ENCODE measurements around the gene GRM1. TPM values are rescaled to one million over a fixed set of nuclear protein-coding genes. Genes with fewer than 3 reads are reported as not detected.

GRM1 gene
- total RNA-seq, 4 donors from 2014 or later, result under 0.01 to 0.19 TPM; not detected in 2

DNA sequence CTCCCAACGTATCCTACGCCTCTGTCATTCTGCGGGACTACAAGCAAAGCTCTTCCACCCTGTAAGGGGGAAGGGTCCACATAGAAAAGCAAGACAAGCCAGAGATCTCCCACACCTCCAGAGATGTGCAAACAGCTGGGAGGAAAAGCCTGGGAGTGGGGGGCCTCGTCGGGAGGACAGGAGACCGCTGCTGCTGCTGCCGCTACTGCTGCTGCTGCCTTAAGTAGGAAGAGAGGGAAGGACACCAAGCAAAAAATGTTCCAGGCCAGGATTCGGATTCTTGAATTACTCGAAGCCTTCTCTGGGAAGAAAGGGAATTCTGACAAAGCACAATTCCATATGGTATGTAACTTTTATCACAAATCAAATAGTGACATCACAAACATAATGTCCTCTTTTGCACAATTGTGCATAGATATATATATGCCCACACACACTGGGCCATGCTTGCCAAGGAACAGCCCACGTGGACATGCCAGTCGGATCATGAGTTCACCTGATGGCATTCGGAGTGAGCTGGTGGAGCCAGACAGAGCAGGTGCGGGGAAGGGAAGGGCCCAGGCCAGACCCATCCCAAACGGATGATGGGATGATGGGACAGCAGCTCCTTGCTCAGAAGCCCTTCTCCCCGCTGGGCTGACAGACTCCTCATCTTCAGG lies 406.0 kb downstream of the GRM1 start:
- Histone ChIP-seq H3K9me3 (no peaks in the 10 kb centered on the region), H3K4me1 (peaks cover 0 to 12% (median 11%) of the 10 kb centered on the region in 4 donors), H3K36me3 (no peaks in the 10 kb centered on the region), H3K4me3 (peak overlapping the region; percentile 43 to 57 (median 46)), H3K27me3 (peaks cover 0 to 16% (median 0%) of the 10 kb centered on the region in 4 donors), H3K27ac (replicated peaks in 1 of 4) (no peak overlapping the region)
- intact Hi-C loops (cut with DNase I), result no loop called here
- DNase-seq (ENCODE audit: extremely low spot score), result no peak
- TF ChIP-seq POLR2AphosphoS5 (IDR thresholded peaks at IDR 0.05) (no peak), EP300 (IDR thresholded peaks at IDR 0.05) (no peak), POLR2A (IDR thresholded peaks at IDR 0.05; ENCODE audit: low read depth) (no peak)
- TF ChIP-seq, protein P1, sequence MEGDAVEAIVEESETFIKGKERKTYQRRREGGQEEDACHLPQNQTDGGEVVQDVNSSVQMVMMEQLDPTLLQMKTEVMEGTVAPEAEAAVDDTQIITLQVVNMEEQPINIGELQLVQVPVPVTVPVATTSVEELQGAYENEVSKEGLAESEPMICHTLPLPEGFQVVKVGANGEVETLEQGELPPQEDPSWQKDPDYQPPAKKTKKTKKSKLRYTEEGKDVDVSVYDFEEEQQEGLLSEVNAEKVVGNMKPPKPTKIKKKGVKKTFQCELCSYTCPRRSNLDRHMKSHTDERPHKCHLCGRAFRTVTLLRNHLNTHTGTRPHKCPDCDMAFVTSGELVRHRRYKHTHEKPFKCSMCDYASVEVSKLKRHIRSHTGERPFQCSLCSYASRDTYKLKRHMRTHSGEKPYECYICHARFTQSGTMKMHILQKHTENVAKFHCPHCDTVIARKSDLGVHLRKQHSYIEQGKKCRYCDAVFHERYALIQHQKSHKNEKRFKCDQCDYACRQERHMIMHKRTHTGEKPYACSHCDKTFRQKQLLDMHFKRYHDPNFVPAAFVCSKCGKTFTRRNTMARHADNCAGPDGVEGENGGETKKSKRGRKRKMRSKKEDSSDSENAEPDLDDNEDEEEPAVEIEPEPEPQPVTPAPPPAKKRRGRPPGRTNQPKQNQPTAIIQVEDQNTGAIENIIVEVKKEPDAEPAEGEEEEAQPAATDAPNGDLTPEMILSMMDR (IDR thresholded peaks at IDR 0.05), result no peak
- 54% methylated on average over 11 of the region's 15 CpGs for WGBS

DNA sequence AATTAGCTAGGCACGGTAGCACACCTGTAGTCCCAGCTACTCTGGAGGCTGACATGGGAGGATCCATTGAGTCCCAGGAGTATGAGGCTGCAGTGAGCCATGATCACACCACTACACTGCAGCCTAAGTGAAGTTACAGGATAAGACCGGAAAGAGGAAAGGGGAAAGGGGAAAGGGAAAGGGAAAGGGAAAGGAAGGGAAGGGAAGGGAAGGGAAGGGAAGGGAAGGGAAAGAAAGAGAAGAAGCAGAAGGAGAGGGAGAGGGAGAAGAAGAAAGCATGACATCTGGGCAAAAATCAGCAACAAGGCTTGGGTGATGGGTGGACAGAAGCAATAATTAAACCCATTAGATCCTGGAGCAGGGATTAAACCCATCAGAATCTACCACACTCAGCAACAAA lies 413.0 kb downstream of the GRM1 start:
- intact Hi-C loops (cut with DNase I), result no loop called here
- WGBS, result 75% methylated on average over 2 of the region's 2 CpGs
- TF ChIP-seq, protein P1 (IDR thresholded peaks at IDR 0.05), result no peak
- TF ChIP-seq POLR2AphosphoS5 (IDR thresholded peaks at IDR 0.05), result no peak
- TF ChIP-seq EP300 (IDR thresholded peaks at IDR 0.05), result no peak
- TF ChIP-seq POLR2A (IDR thresholded peaks at IDR 0.05; ENCODE audit: low read depth), result no peak
- Histone ChIP-seq H3K36me3 (no peaks in the 10 kb centered on the region), H3K4me1 (no peaks in the 10 kb centered on the region), H3K9me3 (no peaks in the 10 kb centered on the region), H3K27ac (replicated peaks in 1 of 4) (no peak overlapping the region), H3K4me3 (no peak overlapping the region), H3K27me3 (no peaks in the 10 kb centered on the region)
- DNase-seq (ENCODE audit: extremely low spot score), result no peak

DNA sequence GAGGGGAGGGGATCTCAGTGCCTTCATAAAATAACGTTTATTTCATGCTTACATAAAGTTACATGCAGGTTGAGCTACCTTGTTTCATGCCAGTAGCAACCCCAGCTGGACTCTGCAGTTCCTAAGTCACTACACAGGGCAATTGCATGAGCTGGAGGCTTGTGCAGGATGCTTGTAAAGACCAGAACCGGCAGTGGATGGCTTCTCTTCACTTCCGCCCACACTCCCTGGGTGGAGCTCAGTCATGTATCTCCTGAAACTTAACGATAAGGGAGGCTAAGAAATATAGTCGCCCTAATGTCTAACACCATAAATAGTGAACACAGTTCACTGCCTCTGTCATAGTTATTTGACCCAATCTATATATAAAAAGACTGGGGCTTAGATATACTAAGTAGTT lies 415.3 kb downstream of the GRM1 start:
- no peaks in the 10 kb centered on the region for H3K4me1 ChIP-seq
- no peaks in the 10 kb centered on the region for H3K36me3 ChIP-seq
- WGBS, result 58% methylated on average over 5 of the region's 5 CpGs
- no peak overlapping the region for H3K4me3 ChIP-seq
- H3K27ac ChIP-seq (replicated peaks in 1 of 4), result no peak overlapping the region
- TF ChIP-seq POLR2AphosphoS5 (IDR thresholded peaks at IDR 0.05) (no peak), EP300 (IDR thresholded peaks at IDR 0.05) (no peak), POLR2A (IDR thresholded peaks at IDR 0.05; ENCODE audit: low read depth) (no peak)
- TF ChIP-seq, protein P1 (IDR thresholded peaks at IDR 0.05), result no peak
- DNase-seq (ENCODE audit: extremely low spot score), result no peak
- peaks cover 0 to 4% (median 0%) of the 10 kb centered on the region in 4 donors for H3K9me3 ChIP-seq
- H3K27me3 ChIP-seq, result no peaks in the 10 kb centered on the region
- intact Hi-C loops (cut with DNase I), result no loop called here

DNA sequence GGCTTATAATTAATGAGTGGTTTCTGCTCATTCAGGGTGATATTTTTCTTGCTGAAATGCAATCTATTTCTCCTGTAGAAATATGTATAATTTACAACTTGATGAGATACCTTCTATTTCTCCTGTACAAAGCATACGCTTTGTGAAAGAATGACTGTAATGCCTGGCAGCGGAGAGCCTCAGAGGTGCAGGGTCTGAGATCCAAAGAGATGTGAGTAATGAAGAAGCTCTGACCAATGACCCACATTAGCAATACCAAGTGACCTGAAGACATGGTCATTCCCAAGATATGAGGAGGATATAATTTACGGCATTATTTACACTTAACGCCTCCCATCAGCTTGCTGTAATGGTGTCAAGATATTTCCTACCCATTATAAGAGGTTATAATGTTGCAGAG lies 416.4 kb downstream of the GRM1 start:
- Histone ChIP-seq H3K4me1 (no peaks in the 10 kb centered on the region), H3K27ac (replicated peaks in 1 of 4) (no peak overlapping the region), H3K27me3 (no peaks in the 10 kb centered on the region), H3K4me3 (no peak overlapping the region), H3K36me3 (no peaks in the 10 kb centered on the region), H3K9me3 (peaks cover 0 to 4% (median 0%) of the 10 kb centered on the region in 4 donors)
- 95% methylated on average over 4 of the region's 4 CpGs for WGBS
- intact Hi-C loops (cut with DNase I), result no loop called here
- no peak for TF ChIP-seq POLR2AphosphoS5 (IDR thresholded peaks at IDR 0.05)
- TF ChIP-seq EP300 (IDR thresholded peaks at IDR 0.05), result no peak
- TF ChIP-seq, protein P1 (IDR thresholded peaks at IDR 0.05), result no peak
- no peak for TF ChIP-seq POLR2A (IDR thresholded peaks at IDR 0.05; ENCODE audit: low read depth)
- DNase-seq (ENCODE audit: extremely low spot score), result no peak

DNA sequence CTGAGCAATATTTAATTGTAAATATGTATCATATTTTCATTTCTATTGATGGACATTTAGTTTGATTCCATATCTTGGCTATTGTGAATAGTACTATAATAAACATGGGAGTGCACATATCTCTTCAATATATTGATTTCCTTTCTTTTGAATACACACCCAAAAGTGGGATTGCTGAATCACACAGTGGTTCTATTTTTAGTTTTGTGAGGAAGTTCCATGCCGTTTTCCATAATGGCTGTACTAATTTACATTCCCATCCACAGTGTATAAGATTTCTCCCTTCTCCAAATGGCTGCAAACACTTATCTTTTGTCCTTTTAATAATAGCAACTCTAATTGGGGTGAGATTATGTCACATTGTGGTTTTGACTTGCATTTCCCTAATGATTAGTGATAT lies 428.0 kb downstream of the GRM1 start:
- H3K4me1 ChIP-seq, result no peaks in the 10 kb centered on the region
- peaks cover 0 to 18% (median 8%) of the 10 kb centered on the region in 4 donors for H3K9me3 ChIP-seq
- H3K36me3 ChIP-seq, result no peaks in the 10 kb centered on the region
- no peaks in the 10 kb centered on the region for H3K27me3 ChIP-seq
- TF ChIP-seq POLR2A (IDR thresholded peaks at IDR 0.05; ENCODE audit: low read depth) (no peak), EP300 (IDR thresholded peaks at IDR 0.05) (no peak), POLR2AphosphoS5 (IDR thresholded peaks at IDR 0.05) (no peak)
- TF ChIP-seq, protein P1 (IDR thresholded peaks at IDR 0.05), result no peak
- intact Hi-C loops (cut with DNase I), result no loop called here
- H3K4me3 ChIP-seq, result no peak overlapping the region
- 55% methylated on average over 1 of the region's 1 CpG for WGBS
- H3K27ac ChIP-seq (replicated peaks in 1 of 4), result no peak overlapping the region
- no peak for DNase-seq (ENCODE audit: extremely low spot score)
